ENCODE measurements around the gene OR51E1.

OR51E1 gene

DNA sequence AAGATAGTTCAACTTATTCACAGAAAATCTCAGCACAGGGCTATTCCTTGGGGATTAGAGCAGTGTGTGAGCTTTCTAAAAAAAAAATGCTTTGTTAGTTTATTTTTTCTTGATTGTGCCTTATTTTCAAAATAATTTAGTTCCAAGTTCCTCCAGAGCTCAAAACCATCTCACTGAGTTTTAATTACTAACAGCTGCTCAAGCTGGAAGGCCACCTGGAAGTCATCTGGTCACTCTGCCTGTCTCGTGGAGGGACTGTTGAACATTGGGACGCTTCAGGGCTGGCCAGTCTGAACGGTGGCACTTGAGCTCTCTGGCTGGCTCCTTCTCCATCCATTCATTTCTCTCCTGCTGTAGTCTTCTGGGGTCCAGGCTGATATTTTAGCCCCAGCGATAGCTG lies 4.0 kb downstream of the OR51E1 start:
- no peak for DNase-seq (ENCODE audit: low spot score)
- no peak overlapping the region for H3K27ac ChIP-seq
- H3K4me3 ChIP-seq = no peak overlapping the region
- TF ChIP-seq, protein P1, sequence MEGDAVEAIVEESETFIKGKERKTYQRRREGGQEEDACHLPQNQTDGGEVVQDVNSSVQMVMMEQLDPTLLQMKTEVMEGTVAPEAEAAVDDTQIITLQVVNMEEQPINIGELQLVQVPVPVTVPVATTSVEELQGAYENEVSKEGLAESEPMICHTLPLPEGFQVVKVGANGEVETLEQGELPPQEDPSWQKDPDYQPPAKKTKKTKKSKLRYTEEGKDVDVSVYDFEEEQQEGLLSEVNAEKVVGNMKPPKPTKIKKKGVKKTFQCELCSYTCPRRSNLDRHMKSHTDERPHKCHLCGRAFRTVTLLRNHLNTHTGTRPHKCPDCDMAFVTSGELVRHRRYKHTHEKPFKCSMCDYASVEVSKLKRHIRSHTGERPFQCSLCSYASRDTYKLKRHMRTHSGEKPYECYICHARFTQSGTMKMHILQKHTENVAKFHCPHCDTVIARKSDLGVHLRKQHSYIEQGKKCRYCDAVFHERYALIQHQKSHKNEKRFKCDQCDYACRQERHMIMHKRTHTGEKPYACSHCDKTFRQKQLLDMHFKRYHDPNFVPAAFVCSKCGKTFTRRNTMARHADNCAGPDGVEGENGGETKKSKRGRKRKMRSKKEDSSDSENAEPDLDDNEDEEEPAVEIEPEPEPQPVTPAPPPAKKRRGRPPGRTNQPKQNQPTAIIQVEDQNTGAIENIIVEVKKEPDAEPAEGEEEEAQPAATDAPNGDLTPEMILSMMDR (IDR thresholded peaks at IDR 0.05) = no peak

- no peak for DNase-seq (ENCODE audit: low spot score)
- TF ChIP-seq, protein P1 (IDR thresholded peaks at IDR 0.05) = no peak
Observed at GRCh38 chr11:4654635-4655369, 11.0 kb downstream of the OR51E1 start.

DNA sequence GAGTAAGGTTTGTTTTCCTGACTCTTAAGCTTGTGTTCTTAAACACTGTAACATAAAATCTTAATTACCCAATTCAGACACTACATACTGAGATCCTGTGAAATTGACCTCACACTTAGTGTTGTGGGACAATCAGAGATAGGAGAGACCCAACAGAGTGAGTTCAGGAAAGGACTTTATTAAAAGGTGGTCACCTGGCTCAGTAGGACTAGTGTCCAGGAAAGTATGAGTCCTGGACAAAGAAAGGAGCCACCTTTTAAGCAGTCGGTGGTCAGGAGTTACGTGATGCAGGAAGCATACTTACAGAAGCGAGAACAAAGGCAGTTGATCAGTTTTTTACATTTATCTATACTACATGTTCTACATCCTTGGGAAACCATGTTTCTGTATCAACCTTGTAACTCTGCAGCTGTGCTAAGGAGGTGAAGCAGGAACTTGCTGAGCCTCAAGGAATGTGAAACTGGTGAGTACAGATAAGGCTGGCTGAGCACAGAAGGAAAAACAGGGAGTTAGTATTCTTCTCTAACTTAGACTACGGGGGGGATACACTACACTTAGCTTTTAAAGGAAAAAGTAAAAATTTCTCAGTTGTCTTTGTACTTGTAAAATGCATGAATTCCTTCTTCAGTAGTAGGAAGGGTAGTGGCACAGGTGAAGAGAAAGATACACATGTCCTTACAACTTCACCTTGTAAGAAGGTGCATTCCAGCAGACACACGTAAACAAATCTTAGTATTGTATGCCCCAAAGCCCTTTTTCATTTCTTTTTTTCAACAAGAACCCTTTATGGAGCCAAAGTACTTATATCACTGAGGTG lies 15.1 kb downstream of the OR51E1 start:
- DNase-seq (ENCODE audit: low spot score) = no peak
- H3K27ac ChIP-seq = no peak overlapping the region
- no peak overlapping the region for H3K4me3 ChIP-seq
- TF ChIP-seq, protein P1 (IDR thresholded peaks at IDR 0.05) = no peak

More at GRCh38 chr11:4654635-4655369, 11.0 kb downstream of the OR51E1 start:
- H3K4me3 ChIP-seq = no peak overlapping the region
- no peak overlapping the region for H3K27ac ChIP-seq

GRCh38 chr11:4662876-4663275 lies 19.1 kb downstream of the OR51E1 start:
- TF ChIP-seq, protein P1 (IDR thresholded peaks at IDR 0.05) = no peak
- Histone ChIP-seq H3K4me3 (no peak overlapping the region), H3K27ac (no peak overlapping the region)
- no peak for DNase-seq (ENCODE audit: low spot score)

GRCh38 chr11:4664183-4664582 lies 20.4 kb downstream of the OR51E1 start:
- no peak for DNase-seq (ENCODE audit: low spot score)
- Histone ChIP-seq H3K4me3 (no peak overlapping the region), H3K27ac (no peak overlapping the region)
- TF ChIP-seq, protein P1 (IDR thresholded peaks at IDR 0.05) = no peak

- H3K4me3 ChIP-seq = no peak overlapping the region
- TF ChIP-seq, protein P1 (IDR thresholded peaks at IDR 0.05) = no peak
- H3K27ac ChIP-seq = no peak overlapping the region
- no peak for DNase-seq (ENCODE audit: low spot score)
Observed at GRCh38 chr11:4664786-4665185, 21.0 kb downstream of the OR51E1 start.

Measured in coronary artery (tissue), 2 donors.